MM.1S (cell line): Measurements from ENCODE around the gene ANO10.

ENCODE experiments used
- DNase-seq: peaks from one replicate; pipeline ENCODE4 v3.0.0-alpha.2; 2015
- H2AFZ ChIP-seq: fragments of 300-600 bp; sonication (generic); 2 replicates; pipeline ENCODE4 v1.6.0; 2016; ENCODE audit warnings: antibody characterized with exemption, low read length
- H3F3A ChIP-seq: fragments of 300-600 bp; sonication (generic); 2 replicates; pipeline ENCODE4 v1.6.1; 2016; ENCODE audit warnings: mild to moderate bottlenecking, antibody characterized with exemption, low read length, moderate library complexity, mixed read lengths; ENCODE audit not compliant: insufficient read depth
- H3K27ac ChIP-seq: fragments of 300-600 bp; sonication (generic); 2 replicates; pipeline ENCODE4 v1.5.1; 2016; ENCODE audit warnings: mild to moderate bottlenecking, low read length
- H3K27me3 ChIP-seq: fragments of 300-600 bp; sonication (generic); replicated peaks from 2 replicates; pipeline ENCODE4 v1.6.0; 2016; ENCODE audit warnings: low read length; ENCODE audit not compliant: insufficient read depth
- H3K36me3 ChIP-seq: fragments of 300-600 bp; sonication (generic); replicated peaks from 2 replicates; pipeline ENCODE4 v1.6.1; 2016; ENCODE audit warnings: mild to moderate bottlenecking, low read length, mixed read lengths; ENCODE audit not compliant: insufficient read depth
- H3K4me1 ChIP-seq: fragments of 300-600 bp; sonication (generic); 2 replicates; pipeline ENCODE4 v1.6.1; 2016; ENCODE audit warnings: low read length, mixed read lengths
- H3K4me2 ChIP-seq: fragments of 300-600 bp; sonication (generic); 2 replicates; pipeline ENCODE4 v1.6.0; 2016; ENCODE audit warnings: low read depth, low read length
- H3K4me3 ChIP-seq: fragments of 300-600 bp; sonication (generic); 2 replicates; pipeline ENCODE4 v1.5.1; 2016; ENCODE audit warnings: low read length, mixed read lengths
- H3K79me2 ChIP-seq: fragments of 300-600 bp; sonication (generic); 2 replicates; pipeline ENCODE4 v1.6.1; 2016; ENCODE audit warnings: mixed run types, low read length, mixed read lengths
- H3K9ac ChIP-seq: fragments of 300-600 bp; sonication (generic); 2 replicates; pipeline ENCODE4 v1.6.1; 2016; ENCODE audit warnings: low read length, mixed read lengths
- H3K9me2 ChIP-seq: fragments of 300-600 bp; sonication (generic); replicated peaks from 2 replicates; pipeline ENCODE4 v1.6.1; 2016; ENCODE audit warnings: mild to moderate bottlenecking, low read length, mixed read lengths; ENCODE audit not compliant: insufficient read depth
- H3K9me3 ChIP-seq: fragments of 300-600 bp; sonication (generic); replicated peaks from 2 replicates; pipeline ENCODE4 v1.6.1; 2016; ENCODE audit warnings: mild to moderate bottlenecking, low read length, mixed read lengths; ENCODE audit not compliant: insufficient read depth
- H4K20me1 ChIP-seq: fragments of 300-600 bp; sonication (generic); 2 replicates; pipeline ENCODE4 v1.6.1; 2016; ENCODE audit warnings: mild to moderate bottlenecking, low read length, moderate library complexity, mixed read lengths; ENCODE audit not compliant: insufficient read depth
- EZH2 ChIP-seq: fragments of 300-600 bp; sonication (generic); optimal IDR thresholded peaks from 2 replicates; pipeline ENCODE3; 2017; ENCODE audit warnings: low read depth, mild to moderate bottlenecking, antibody characterized with exemption, low read length, mixed read lengths
- EZH2phosphoT487 ChIP-seq: fragments of 300-600 bp; sonication (generic); IDR thresholded peaks from 2 replicates; pipeline ENCODE4 v1.6.1; 2018; ENCODE audit warnings: antibody characterized with exemption, low read length
- TF ChIP-seq, protein P1 (sequence below): fragments of 300-600 bp; sonication (generic); IDR thresholded peaks from 2 replicates; pipeline ENCODE4 v1.5.1; 2016; ENCODE audit warnings: antibody characterized with exemption, low read length, mixed read lengths

Gene ANO10

DNA sequence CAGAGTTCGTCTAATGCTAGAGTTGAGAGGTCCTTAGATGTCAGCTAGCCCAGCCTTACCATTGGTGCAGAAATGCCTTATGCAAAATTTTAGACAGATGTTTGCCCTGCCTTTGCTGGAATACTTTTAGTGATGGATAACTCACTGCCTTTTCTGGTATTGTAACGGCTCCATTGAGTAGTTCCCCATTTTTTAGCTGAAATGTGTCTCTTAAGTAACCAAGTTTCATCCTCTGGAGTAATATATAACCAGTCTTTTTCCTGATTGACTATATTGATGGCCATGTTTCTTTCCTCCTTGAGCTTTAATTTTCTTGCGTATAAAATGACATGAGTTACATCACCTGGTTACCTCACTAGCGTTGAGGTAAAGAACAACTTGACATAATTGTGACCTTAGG lies 290.4 kb downstream of the ANO10 start:
- no peak overlapping the region for H3K27ac ChIP-seq
- H3K9me2 ChIP-seq: no peaks in the 10 kb centered on the region
- TF ChIP-seq EZH2phosphoT487 (no peak), EZH2 (no peak)
- TF ChIP-seq, protein P1, sequence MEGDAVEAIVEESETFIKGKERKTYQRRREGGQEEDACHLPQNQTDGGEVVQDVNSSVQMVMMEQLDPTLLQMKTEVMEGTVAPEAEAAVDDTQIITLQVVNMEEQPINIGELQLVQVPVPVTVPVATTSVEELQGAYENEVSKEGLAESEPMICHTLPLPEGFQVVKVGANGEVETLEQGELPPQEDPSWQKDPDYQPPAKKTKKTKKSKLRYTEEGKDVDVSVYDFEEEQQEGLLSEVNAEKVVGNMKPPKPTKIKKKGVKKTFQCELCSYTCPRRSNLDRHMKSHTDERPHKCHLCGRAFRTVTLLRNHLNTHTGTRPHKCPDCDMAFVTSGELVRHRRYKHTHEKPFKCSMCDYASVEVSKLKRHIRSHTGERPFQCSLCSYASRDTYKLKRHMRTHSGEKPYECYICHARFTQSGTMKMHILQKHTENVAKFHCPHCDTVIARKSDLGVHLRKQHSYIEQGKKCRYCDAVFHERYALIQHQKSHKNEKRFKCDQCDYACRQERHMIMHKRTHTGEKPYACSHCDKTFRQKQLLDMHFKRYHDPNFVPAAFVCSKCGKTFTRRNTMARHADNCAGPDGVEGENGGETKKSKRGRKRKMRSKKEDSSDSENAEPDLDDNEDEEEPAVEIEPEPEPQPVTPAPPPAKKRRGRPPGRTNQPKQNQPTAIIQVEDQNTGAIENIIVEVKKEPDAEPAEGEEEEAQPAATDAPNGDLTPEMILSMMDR: no peak
- no peak overlapping the region for H3K4me3 ChIP-seq
- peaks cover 67% of the 10 kb centered on the region for H3K79me2 ChIP-seq
- no peak overlapping the region for H3K4me2 ChIP-seq
- H3K27me3 ChIP-seq: no peaks in the 10 kb centered on the region
- H3K9ac ChIP-seq: no peak overlapping the region
- H3K4me1 ChIP-seq: 0 out of 2 replicates have a peak, but pooled peaks cover 3% of the 10 kb centered on the region
- H3F3A ChIP-seq: no peaks in the 10 kb centered on the region; the same call in 1 of the 2 replicates
- peaks cover 18% of the 10 kb centered on the region for H3K36me3 ChIP-seq
- no peaks in the 10 kb centered on the region for H3K9me3 ChIP-seq
- no peak for DNase-seq
- no peak overlapping the region for H2AFZ ChIP-seq
- no peaks in the 10 kb centered on the region for H4K20me1 ChIP-seq

DNA sequence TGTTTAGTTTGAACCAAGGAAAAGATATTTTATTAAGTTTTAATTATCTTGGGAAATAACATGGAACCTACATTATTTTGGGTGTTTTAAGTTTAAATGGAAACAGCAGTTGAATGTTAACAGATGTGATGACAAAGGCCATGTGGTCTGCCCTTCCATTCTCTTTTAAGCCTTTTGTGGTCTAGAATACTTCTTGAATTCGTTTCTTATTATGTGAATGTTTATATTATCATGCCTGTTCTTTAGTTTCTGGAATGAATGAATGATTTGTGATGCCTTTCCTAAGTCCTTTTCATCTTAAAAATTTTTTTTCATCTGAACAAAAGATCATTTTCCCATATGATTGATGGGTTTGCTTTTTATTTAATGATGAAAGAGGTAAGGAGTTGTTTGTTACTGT lies 290.8 kb downstream of the ANO10 start:
- peaks cover 70% of the 10 kb centered on the region for H3K79me2 ChIP-seq
- H2AFZ ChIP-seq: no peak overlapping the region
- no peak overlapping the region for H3K4me3 ChIP-seq
- peaks cover 18% of the 10 kb centered on the region for H3K36me3 ChIP-seq
- no peaks in the 10 kb centered on the region for H3K27me3 ChIP-seq
- H4K20me1 ChIP-seq: no peaks in the 10 kb centered on the region
- TF ChIP-seq, protein P1: no peak
- no peak overlapping the region for H3K9ac ChIP-seq
- no peaks in the 10 kb centered on the region for H3K9me2 ChIP-seq
- no peak overlapping the region for H3K27ac ChIP-seq
- no peak overlapping the region for H3K4me2 ChIP-seq
- no peaks in the 10 kb centered on the region for H3K9me3 ChIP-seq
- no peak for DNase-seq
- H3K4me1 ChIP-seq: 0 out of 2 replicates have a peak, but pooled peaks cover 7% of the 10 kb centered on the region
- no peaks in the 10 kb centered on the region; the same call in 1 of the 2 replicates for H3F3A ChIP-seq

DNA sequence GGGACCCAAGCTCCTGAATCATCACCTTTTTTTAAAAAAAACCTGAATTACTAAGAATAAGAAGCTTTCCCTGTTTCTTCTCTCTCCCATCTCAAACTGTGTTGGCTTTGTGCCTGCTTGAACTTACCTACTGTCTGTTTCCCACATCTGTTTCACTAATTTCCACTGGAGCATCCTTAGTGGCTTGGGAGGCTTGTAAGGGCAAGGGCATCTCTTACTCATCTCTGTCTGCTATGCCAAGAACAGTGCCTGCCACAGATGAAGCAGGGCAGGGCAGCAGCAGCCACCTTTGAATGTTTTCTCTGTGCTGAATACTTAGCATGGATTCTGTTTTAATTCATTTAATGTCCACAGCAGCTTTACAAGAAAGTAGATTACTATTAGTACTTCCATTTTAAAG lies 293.2 kb downstream of the ANO10 start:
- H3K9me3 ChIP-seq: no peaks in the 10 kb centered on the region
- no peak overlapping the region for H3K4me2 ChIP-seq
- no peaks in the 10 kb centered on the region for H3K9me2 ChIP-seq
- no peaks in the 10 kb centered on the region; the same call in 1 of the 2 replicates for H3F3A ChIP-seq
- H3K27ac ChIP-seq: no peak overlapping the region
- H3K79me2 ChIP-seq: peaks cover 82% of the 10 kb centered on the region
- no peaks in the 10 kb centered on the region for H3K27me3 ChIP-seq
- H3K4me3 ChIP-seq: no peak overlapping the region
- TF ChIP-seq, protein P1: no peak
- no peak for TF ChIP-seq EZH2
- TF ChIP-seq EZH2phosphoT487: no peak
- H2AFZ ChIP-seq: no peak overlapping the region
- H3K4me1 ChIP-seq: peaks cover 12% of the 10 kb centered on the region
- H3K36me3 ChIP-seq: peaks cover 8% of the 10 kb centered on the region; the same call in 1 of the 2 replicates
- no peaks in the 10 kb centered on the region for H4K20me1 ChIP-seq
- no peak for DNase-seq
- no peak overlapping the region for H3K9ac ChIP-seq
